HCT116 (cell line): Measurements from ENCODE around the gene RND3.

ENCODE experiments used
- ATF3 ChIP-seq: IDR thresholded peaks from 2 replicates; pipeline ENCODE4 v1.6.1; 2012
- CBX3 ChIP-seq: IDR thresholded peaks from 2 replicates; pipeline ENCODE4 v1.6.1; 2012; ENCODE audit warnings: low read depth
- CEBPB ChIP-seq: IDR thresholded peaks from 2 replicates; pipeline ENCODE4 v1.6.1; 2012; ENCODE audit warnings: low read depth
- CTCF ChIP-seq, 3 experiments: fragments of 200-600 bp in 1 of 3; sonication (generic) in 1 of 3; IDR thresholded peaks in 2 of 3; conservative IDR thresholded peaks in 1 of 3; 2 replicates each; pipeline ENCODE4 v1.5.1; 2012 to 2017; ENCODE audit warnings: low read depth in 2 of 3, low read length in 2 of 3, antibody characterized with exemption in 1 of 3, borderline replicate concordance in 1 of 3, control low read depth in 1 of 3, mild to moderate bottlenecking in 1 of 3, mixed read lengths in 1 of 3, mixed run types in 1 of 3, moderate library complexity in 1 of 3; ENCODE audit not compliant: insufficient read depth in 1 of 3
- EZH2 ChIP-seq: fragments of 200-600 bp; sonication (generic); IDR thresholded peaks from 2 replicates; pipeline ENCODE4 v1.6.1; 2017; ENCODE audit warnings: antibody characterized with exemption, mixed run types
- EZH2phosphoT487 ChIP-seq: fragments of 200-600 bp; IDR thresholded peaks from 2 replicates; pipeline ENCODE4 v1.6.1; 2018; ENCODE audit warnings: antibody characterized with exemption, borderline replicate concordance
- POLR2AphosphoS5 ChIP-seq: IDR thresholded peaks from 2 replicates; pipeline ENCODE4 v1.6.1; 2011; ENCODE audit warnings: mild to moderate bottlenecking, low read depth, low read length, moderate library complexity
- RAD21 ChIP-seq: IDR thresholded peaks from 2 replicates; pipeline ENCODE4 v1.6.1; 2012; ENCODE audit warnings: low read depth, mild to moderate bottlenecking
- SIN3A ChIP-seq: IDR thresholded peaks from 2 replicates; pipeline ENCODE4 v1.6.1; 2012; ENCODE audit warnings: low read depth
- SP1 ChIP-seq: IDR thresholded peaks from 2 replicates; pipeline ENCODE4 v1.6.1; 2012; ENCODE audit warnings: low read depth
- SRF ChIP-seq: IDR thresholded peaks from 2 replicates; pipeline ENCODE4 v1.6.1; 2012; ENCODE audit warnings: low read depth
- ZNF274 ChIP-seq: fragments of 200-500 bp; sonication (Bioruptor generic); IDR thresholded peaks from 2 replicates; pipeline ENCODE4 v1.6.1; 2014; ENCODE audit warnings: mild to moderate bottlenecking, low read depth, low read length, inconsistent platforms
- TF ChIP-seq, protein P1 (sequence below): IDR thresholded peaks from 2 replicates; pipeline ENCODE4 v1.6.1; 2012
- TF ChIP-seq, protein P2 (sequence below): IDR thresholded peaks from 2 replicates; pipeline ENCODE4 v1.6.1; 2012; ENCODE audit warnings: low read depth

- TF ChIP-seq POLR2AphosphoS5 (no peak), CTCF (IDR thresholded peaks at IDR 0.05 in 2 of 3, conservative IDR thresholded peaks at IDR 0.05 in 1 of 3; ENCODE audit: borderline replicate concordance in 1 of 3, insufficient read depth in 1 of 3, low read depth in 2 of 3, low read length in 2 of 3) (no peak), EZH2 (no peak), CBX3 (no peak), RAD21 (no peak), ATF3 (no peak), SIN3A (no peak), SRF (no peak), SP1 (no peak), EZH2phosphoT487 (no peak), ZNF274 (no peak), CEBPB (no peak)
- TF ChIP-seq, protein P1, sequence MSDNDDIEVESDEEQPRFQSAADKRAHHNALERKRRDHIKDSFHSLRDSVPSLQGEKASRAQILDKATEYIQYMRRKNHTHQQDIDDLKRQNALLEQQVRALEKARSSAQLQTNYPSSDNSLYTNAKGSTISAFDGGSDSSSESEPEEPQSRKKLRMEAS = no peak
- TF ChIP-seq, protein P2, sequence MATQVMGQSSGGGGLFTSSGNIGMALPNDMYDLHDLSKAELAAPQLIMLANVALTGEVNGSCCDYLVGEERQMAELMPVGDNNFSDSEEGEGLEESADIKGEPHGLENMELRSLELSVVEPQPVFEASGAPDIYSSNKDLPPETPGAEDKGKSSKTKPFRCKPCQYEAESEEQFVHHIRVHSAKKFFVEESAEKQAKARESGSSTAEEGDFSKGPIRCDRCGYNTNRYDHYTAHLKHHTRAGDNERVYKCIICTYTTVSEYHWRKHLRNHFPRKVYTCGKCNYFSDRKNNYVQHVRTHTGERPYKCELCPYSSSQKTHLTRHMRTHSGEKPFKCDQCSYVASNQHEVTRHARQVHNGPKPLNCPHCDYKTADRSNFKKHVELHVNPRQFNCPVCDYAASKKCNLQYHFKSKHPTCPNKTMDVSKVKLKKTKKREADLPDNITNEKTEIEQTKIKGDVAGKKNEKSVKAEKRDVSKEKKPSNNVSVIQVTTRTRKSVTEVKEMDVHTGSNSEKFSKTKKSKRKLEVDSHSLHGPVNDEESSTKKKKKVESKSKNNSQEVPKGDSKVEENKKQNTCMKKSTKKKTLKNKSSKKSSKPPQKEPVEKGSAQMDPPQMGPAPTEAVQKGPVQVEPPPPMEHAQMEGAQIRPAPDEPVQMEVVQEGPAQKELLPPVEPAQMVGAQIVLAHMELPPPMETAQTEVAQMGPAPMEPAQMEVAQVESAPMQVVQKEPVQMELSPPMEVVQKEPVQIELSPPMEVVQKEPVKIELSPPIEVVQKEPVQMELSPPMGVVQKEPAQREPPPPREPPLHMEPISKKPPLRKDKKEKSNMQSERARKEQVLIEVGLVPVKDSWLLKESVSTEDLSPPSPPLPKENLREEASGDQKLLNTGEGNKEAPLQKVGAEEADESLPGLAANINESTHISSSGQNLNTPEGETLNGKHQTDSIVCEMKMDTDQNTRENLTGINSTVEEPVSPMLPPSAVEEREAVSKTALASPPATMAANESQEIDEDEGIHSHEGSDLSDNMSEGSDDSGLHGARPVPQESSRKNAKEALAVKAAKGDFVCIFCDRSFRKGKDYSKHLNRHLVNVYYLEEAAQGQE = no peak
These were observed 21.1 kb upstream of the RND3 start for GRCh38 chr2:150508497-150509137.
